ENCODE data around the gene TP53I11.

TP53I11 gene

DNA sequence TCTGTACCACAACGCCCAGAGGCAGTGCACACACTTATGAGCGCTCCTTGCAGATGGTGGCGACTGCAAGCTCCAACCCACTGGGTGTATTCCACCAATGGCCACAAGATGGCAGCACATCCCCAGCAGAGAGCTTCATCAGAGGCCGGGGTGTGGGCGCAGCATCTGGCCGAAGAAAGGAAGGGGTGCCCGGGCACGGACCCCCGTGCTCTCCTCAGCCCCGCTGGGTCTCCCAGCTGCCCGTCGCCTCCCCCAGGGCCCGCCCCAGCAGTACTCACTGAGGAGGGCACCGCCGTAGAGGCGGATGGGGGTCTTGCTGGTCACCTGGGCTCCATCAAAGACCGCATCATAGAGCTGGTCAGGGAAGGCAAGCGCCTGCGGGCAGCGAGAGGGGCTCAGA, 14.2 kb downstream of the TP53I11 start:
- Mint-ChIP-seq H3K4me1 (ENCODE audit: low read depth in 2 of 2) (peaks cover 14 to 17% of the 10 kb centered on the region in 2 donors), H3K27ac (peak overlapping the region in 1 of 2 donors; percentile 35), H3K27me3 (no peaks in the 10 kb centered on the region), H3K9me3 (no peaks in the 10 kb centered on the region), H3K36me3 (ENCODE audit: insufficient read depth) (peaks cover 13% of the 10 kb centered on the region), H3K4me3 (no peak overlapping the region)
- DNase-seq (peak; percentile 79 to 83 (median 81)), ATAC-seq (replicated peaks) (peak; percentile 94)

DNA sequence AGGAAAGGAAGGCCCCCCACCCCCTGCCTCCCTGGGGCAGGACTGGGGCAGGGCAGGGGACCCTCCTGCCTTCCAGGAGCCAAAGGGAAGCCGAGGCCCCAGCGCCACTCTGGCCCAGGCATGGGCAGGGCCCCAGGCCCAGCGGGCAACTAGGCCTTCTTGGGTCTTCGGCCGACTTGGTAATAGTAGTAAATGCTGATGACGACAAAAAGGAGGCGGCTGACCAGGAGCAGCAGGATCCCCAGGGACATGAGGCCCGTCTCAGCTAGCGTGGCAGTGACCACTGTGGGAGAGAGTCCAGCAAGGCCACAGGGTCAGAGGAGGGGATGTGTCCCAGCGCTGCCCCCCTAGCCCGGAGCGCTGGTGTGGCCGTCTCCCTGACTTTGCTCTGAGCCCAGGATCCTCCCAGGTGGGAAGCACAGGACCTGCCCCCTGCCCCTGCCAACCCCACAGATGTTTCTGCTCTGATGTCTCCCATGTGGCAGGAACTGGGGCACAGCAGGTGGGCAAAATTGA, 15.9 kb downstream of the TP53I11 start:
- no peak for ATAC-seq (replicated peaks)
- Mint-ChIP-seq H3K36me3 (ENCODE audit: insufficient read depth) (peaks cover 10% of the 10 kb centered on the region), H3K9me3 (no peaks in the 10 kb centered on the region), H3K27me3 (no peaks in the 10 kb centered on the region), H3K27ac (no peak overlapping the region), H3K4me1 (ENCODE audit: low read depth in 2 of 2) (peaks cover 5 to 9% of the 10 kb centered on the region in 2 donors), H3K4me3 (no peak overlapping the region)
- no peak for DNase-seq

GRCh38 chr11:44934110-44934509, 16.6 kb downstream of the TP53I11 start:
- H3K4me3 Mint-ChIP-seq: no peak overlapping the region
- DNase-seq: no peak
- H3K9me3 Mint-ChIP-seq: no peaks in the 10 kb centered on the region
- ATAC-seq (replicated peaks): no peak
- H3K27ac Mint-ChIP-seq: peak overlapping the region; percentile 14 to 42
- H3K36me3 Mint-ChIP-seq (ENCODE audit: insufficient read depth): peaks cover 9% of the 10 kb centered on the region
- no peaks in the 10 kb centered on the region for H3K27me3 Mint-ChIP-seq
- H3K4me1 Mint-ChIP-seq (ENCODE audit: low read depth in 2 of 2): peaks cover 5 to 9% of the 10 kb centered on the region in 2 donors

- Mint-ChIP-seq H3K27me3 (no peaks in the 10 kb centered on the region), H3K9me3 (no peaks in the 10 kb centered on the region), H3K4me3 (no peak overlapping the region), H3K36me3 (ENCODE audit: insufficient read depth) (peaks cover 19% of the 10 kb centered on the region), H3K4me1 (ENCODE audit: low read depth in 2 of 2) (peaks cover 11 to 12% of the 10 kb centered on the region in 2 donors), H3K27ac (peak overlapping the region; percentile 33 to 86)
- ATAC-seq (replicated peaks) (no peak), DNase-seq (no peak)
Measured at GRCh38 chr11:44931466-44931865, 19.2 kb downstream of the TP53I11 start.

GRCh38 chr11:44930588-44931302, 19.9 kb downstream of the TP53I11 start:
- peak overlapping the region; percentile 33 to 86 for H3K27ac Mint-ChIP-seq
- H3K36me3 Mint-ChIP-seq (ENCODE audit: insufficient read depth): peaks cover 19% of the 10 kb centered on the region
- H3K9me3 Mint-ChIP-seq: no peaks in the 10 kb centered on the region
- ATAC-seq (replicated peaks) (no peak), DNase-seq (no peak)
- H3K27me3 Mint-ChIP-seq: no peaks in the 10 kb centered on the region
- peaks cover 8 to 13% of the 10 kb centered on the region in 2 donors for H3K4me1 Mint-ChIP-seq (ENCODE audit: low read depth in 2 of 2)
- no peak overlapping the region for H3K4me3 Mint-ChIP-seq

- ATAC-seq (replicated peaks) (no peak), DNase-seq (no peak)
- no peaks in the 10 kb centered on the region for H3K9me3 Mint-ChIP-seq
Measured at GRCh38 chr11:44928816-44929215, 21.9 kb downstream of the TP53I11 start.

DNA sequence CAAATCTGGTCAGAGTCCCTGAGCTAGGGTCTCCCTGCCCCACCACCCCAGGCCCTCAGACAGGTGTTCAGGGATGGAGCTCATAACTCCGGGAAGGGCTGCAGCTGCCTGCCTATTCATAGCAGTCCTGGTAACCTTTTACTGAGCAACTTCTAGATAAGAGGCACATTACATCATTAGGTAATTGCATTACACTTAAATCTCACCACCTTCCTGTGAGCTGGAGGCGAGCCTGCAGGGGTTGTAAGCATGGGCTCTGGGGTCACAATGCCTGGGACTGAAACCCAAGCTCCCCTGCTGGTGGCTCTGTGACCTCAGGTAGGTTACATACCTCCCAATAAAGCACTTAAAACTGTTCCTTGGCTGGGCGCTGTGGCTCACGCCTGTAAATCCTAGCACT, 22.5 kb downstream of the TP53I11 start:
- DNase-seq: no peak
- H3K36me3 Mint-ChIP-seq (ENCODE audit: insufficient read depth): peaks cover 17% of the 10 kb centered on the region
- H3K27me3 Mint-ChIP-seq: peaks cover 0 to 2% of the 10 kb centered on the region in 2 donors
- H3K4me3 Mint-ChIP-seq: no peak overlapping the region
- peak overlapping the region in 1 of 2 donors; percentile 73 for H3K27ac Mint-ChIP-seq
- H3K9me3 Mint-ChIP-seq: no peaks in the 10 kb centered on the region
- no peak for ATAC-seq (replicated peaks)
- H3K4me1 Mint-ChIP-seq (ENCODE audit: low read depth in 2 of 2): peaks cover 8 to 13% of the 10 kb centered on the region in 2 donors

More at GRCh38 chr11:44928816-44929215, 21.9 kb downstream of the TP53I11 start:
- H3K4me1 Mint-ChIP-seq (ENCODE audit: low read depth in 2 of 2): peaks cover 8 to 13% of the 10 kb centered on the region in 2 donors
- peak overlapping the region in 1 of 2 donors; percentile 73 for H3K27ac Mint-ChIP-seq
- H3K27me3 Mint-ChIP-seq: no peaks in the 10 kb centered on the region
- H3K4me3 Mint-ChIP-seq: no peak overlapping the region
- H3K36me3 Mint-ChIP-seq (ENCODE audit: insufficient read depth): peaks cover 19% of the 10 kb centered on the region

DNA sequence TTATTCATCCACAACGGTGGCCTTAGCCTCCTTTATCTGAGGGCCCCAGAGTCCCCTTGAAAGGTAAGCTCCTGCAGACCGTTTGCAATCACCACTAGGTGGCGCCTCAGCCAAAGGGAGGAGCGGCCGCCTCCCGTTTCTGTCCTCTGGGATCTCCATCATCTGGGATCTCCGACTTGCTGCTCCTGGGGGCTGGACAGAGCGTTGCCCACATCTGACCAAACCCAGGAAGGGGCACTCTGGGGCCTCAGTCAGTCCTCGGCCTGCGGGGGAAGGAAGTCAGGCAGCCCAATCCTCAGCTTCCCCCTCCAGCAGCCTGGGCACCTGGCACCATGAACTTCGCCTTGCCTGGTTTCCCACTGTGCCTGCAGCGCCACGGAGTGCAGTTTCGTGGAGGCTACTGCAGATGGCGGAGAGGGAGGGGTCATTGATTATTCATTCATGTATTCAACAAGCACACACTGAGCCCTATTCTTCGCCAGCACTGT, 23.5 kb downstream of the TP53I11 start:
- no peak overlapping the region for H3K27ac Mint-ChIP-seq

GRCh38 chr11:44926036-44926435, 24.6 kb downstream of the TP53I11 start:
- H3K27me3 Mint-ChIP-seq: peaks cover 0 to 7% of the 10 kb centered on the region in 2 donors
- H3K9me3 Mint-ChIP-seq: no peaks in the 10 kb centered on the region
- no peak overlapping the region for H3K4me3 Mint-ChIP-seq
- DNase-seq: no peak
- H3K4me1 Mint-ChIP-seq (ENCODE audit: low read depth in 2 of 2): peaks cover 8 to 15% of the 10 kb centered on the region in 2 donors
- H3K27ac Mint-ChIP-seq: no peak overlapping the region
- peaks cover 16% of the 10 kb centered on the region for H3K36me3 Mint-ChIP-seq (ENCODE audit: insufficient read depth)
- ATAC-seq (replicated peaks): no peak

More for the DNA sequence above, 23.5 kb downstream of the TP53I11 start:
- Mint-ChIP-seq H3K9me3 (no peaks in the 10 kb centered on the region), H3K4me1 (ENCODE audit: low read depth in 2 of 2) (peaks cover 8 to 15% of the 10 kb centered on the region in 2 donors), H3K4me3 (no peak overlapping the region), H3K27me3 (peaks cover 0 to 7% of the 10 kb centered on the region in 2 donors), H3K36me3 (ENCODE audit: insufficient read depth) (peaks cover 13% of the 10 kb centered on the region)
- DNase-seq (peak; percentile 53 to 58 (median 54)), ATAC-seq (replicated peaks) (peak; percentile 70)

- Mint-ChIP-seq H3K4me1 (ENCODE audit: low read depth in 2 of 2) (peaks cover 3 to 12% of the 10 kb centered on the region in 2 donors), H3K9me3 (no peaks in the 10 kb centered on the region), H3K36me3 (ENCODE audit: insufficient read depth) (peaks cover 20% of the 10 kb centered on the region), H3K27me3 (peaks cover 0 to 12% of the 10 kb centered on the region in 2 donors), H3K4me3 (no peak overlapping the region), H3K27ac (no peak overlapping the region)
- DNase-seq (no peak), ATAC-seq (replicated peaks) (no peak)
Measured at GRCh38 chr11:44923806-44924205, 26.9 kb downstream of the TP53I11 start.

- no peak overlapping the region for H3K27ac Mint-ChIP-seq
- peaks cover 0 to 12% of the 10 kb centered on the region in 2 donors for H3K27me3 Mint-ChIP-seq
- peaks cover 20% of the 10 kb centered on the region for H3K36me3 Mint-ChIP-seq (ENCODE audit: insufficient read depth)
- DNase-seq (no peak), ATAC-seq (replicated peaks) (no peak)
- H3K9me3 Mint-ChIP-seq: no peaks in the 10 kb centered on the region
- no peak overlapping the region for H3K4me3 Mint-ChIP-seq
- peaks cover 3 to 12% of the 10 kb centered on the region in 2 donors for H3K4me1 Mint-ChIP-seq (ENCODE audit: low read depth in 2 of 2)
Measured at GRCh38 chr11:44923115-44923514, 27.6 kb downstream of the TP53I11 start.

- H3K4me3 Mint-ChIP-seq: no peak overlapping the region
- peaks cover 0 to 2% of the 10 kb centered on the region in 2 donors for H3K4me1 Mint-ChIP-seq (ENCODE audit: low read depth in 2 of 2)
- H3K36me3 Mint-ChIP-seq (ENCODE audit: insufficient read depth): peaks cover 14% of the 10 kb centered on the region
- H3K27me3 Mint-ChIP-seq: peaks cover 0 to 12% of the 10 kb centered on the region in 2 donors
- ATAC-seq (replicated peaks) (no peak), DNase-seq (no peak)
- H3K27ac Mint-ChIP-seq: no peak overlapping the region
- no peaks in the 10 kb centered on the region for H3K9me3 Mint-ChIP-seq
Measured at GRCh38 chr11:44920451-44920850, 30.2 kb downstream of the TP53I11 start.

GRCh38 chr11:44917741-44918140, 32.9 kb downstream of the TP53I11 start:
- no peak overlapping the region for H3K27ac Mint-ChIP-seq
- no peaks in the 10 kb centered on the region for H3K4me1 Mint-ChIP-seq (ENCODE audit: low read depth in 2 of 2)
- H3K27me3 Mint-ChIP-seq: peaks cover 0 to 6% of the 10 kb centered on the region in 2 donors
- no peak for DNase-seq
- H3K4me3 Mint-ChIP-seq: no peak overlapping the region
- H3K36me3 Mint-ChIP-seq (ENCODE audit: insufficient read depth): peaks cover 14% of the 10 kb centered on the region
- no peak for ATAC-seq (replicated peaks)
- H3K9me3 Mint-ChIP-seq: no peaks in the 10 kb centered on the region
